HG02678 (cell line): ENCODE results near the gene MRRF.
"Not testable (repeated sequence)": the region's sequence is repeated elsewhere in the genome, so short reads cannot be mapped to it uniquely, and the experiment has no call there.

Source experiments
- ATAC-seq: cut with Tn5 transposase; IDR thresholded peaks from one replicate; pipeline ENCODE4 v1.9.1; 2021; ENCODE audit warnings: mild to moderate bottlenecking, moderate library complexity; ENCODE audit not compliant: unreplicated experiment

MRRF gene

GRCh38 chr9:122268041-122268814 lies 3.5 kb downstream of the MRRF start:
- ATAC-seq, result no peak

DNA sequence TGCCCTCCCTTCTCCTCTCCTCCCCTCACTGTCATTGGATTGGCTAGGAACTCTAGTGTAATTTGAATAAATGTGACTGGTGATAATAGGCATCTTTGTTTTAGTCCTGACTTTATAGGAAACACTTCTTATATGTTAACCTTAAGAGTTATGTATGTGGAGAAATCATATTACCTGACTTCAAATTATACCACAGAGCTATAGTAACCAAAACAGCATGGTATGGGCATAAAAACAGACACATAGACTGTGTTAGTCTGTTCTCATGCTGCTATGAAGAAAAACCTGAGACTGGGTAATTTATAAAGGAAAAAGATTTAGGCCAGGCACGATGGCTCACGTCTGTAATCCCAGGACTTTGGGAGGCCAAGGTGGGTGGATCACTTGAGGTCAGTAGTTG lies 9.4 kb downstream of the MRRF start:
- no peak for ATAC-seq

GRCh38 chr9:122276096-122276495 lies 11.4 kb downstream of the MRRF start:
- ATAC-seq, result no peak

DNA sequence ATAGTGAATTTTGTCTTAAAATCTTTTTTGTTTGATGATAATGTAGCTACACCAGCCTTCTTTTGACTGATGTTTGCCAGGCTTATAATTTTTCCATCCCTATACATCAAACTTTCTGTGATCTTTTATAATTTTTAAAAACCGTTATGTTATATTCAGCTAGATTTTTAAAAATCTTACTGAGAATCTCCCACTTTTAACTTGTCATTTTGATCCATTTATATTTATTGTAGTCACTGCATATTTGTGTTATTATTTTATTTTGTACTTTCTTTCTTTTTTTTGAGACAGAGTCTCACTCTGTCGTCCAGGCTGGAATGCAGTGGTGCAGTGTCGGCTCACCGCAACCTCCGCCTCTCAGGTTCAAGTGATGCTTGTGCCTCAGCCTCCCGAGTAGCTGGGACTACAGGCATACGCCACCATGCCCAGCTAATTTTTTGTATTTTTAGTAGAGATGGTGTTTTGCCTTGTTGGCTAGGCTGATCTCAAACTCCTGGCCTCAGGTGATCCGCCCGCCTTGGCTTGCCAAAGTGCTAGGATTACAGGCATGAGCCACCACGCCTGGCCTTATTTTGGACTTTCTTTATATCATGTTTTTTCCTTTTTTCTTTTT lies 12.7 kb downstream of the MRRF start:
- no peak for ATAC-seq

GRCh38 chr9:122281368-122281767 lies 16.7 kb downstream of the MRRF start:
- no peak for ATAC-seq

DNA sequence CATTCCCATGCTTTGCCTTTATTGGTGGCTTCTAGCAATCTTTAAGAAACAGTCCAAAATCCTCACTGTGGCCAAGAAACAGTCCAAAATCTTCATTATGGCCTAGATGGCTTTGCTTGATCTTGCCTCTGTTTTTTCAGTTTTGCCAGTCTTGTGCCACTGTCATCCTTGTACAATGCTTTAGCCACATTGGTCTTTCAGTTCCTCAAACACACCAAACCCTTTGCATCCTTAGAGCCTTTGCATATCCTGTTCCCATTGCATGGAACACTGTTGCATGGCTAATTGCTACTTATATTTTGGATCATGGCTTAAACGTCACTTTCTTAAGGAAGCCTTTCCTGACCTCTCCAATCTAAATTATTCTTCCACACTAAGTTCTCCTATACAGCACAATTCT lies 22.1 kb downstream of the MRRF start:
- ATAC-seq, result peak; percentile 62

- no peak for ATAC-seq
Observed at GRCh38 chr9:122287214-122287720, 22.6 kb downstream of the MRRF start.

- ATAC-seq, result no peak
Observed at GRCh38 chr9:122291458-122291857, 26.8 kb downstream of the MRRF start.

GRCh38 chr9:122294531-122294930 lies 29.8 kb downstream of the MRRF start:
- no peak for ATAC-seq

DNA sequence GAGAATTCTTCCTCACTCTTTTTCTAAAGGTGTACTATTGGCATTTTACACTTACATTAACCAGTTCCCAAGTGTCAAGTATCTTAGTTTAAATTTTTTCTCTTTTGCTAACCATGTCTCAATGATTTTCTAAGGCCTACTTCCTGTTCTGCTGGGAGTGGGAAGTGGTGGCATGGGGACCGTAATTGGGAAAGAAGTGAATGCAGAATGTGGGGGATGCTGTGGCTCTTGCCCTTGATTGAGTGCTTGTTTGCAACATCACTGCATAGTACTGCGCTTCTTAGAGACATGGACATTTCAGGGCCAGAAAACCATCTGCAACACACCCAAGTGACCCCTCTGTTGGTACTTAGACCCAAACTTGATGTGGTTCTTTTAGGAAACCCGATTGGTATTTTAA lies 32.8 kb downstream of the MRRF start:
- no peak for ATAC-seq

DNA sequence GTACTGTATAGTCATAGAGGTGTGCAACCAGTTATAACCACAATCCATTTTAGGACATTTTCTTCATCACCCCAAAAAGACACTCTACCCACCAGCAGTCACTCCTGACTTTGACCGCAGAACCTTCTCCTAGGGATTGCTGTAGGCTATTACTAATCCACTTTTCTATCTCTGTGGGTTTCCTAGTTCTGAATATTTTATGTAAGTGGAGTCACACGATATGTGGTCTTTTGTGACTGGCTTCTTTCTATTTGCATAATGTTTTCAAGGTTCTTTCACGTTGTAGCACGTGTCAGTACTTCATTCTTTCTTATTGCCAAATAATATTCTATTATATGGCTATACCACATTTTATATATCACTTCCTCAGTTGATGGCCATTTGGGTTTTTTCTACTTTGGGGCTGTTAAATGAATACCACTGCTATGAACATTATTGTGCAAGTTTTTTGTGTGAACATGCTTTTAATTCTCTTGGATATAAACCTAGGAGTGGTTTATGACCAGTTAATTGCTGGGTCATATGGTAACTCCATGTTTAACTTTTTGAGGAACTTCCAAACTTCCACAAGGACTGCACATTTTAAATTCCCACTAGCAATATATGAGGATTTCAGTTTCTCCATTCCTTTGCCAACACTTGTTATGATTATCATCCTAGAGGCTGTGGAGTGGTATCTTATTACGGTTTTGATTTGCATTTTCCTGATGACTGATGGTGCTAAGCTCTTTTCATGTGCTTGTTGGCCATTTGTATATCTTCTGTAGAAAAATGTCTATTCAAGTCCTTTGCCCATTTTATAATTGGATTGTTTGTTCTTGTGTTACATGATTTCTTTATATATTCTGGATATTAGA lies 37.8 kb downstream of the MRRF start:
- ATAC-seq, result no peak

DNA sequence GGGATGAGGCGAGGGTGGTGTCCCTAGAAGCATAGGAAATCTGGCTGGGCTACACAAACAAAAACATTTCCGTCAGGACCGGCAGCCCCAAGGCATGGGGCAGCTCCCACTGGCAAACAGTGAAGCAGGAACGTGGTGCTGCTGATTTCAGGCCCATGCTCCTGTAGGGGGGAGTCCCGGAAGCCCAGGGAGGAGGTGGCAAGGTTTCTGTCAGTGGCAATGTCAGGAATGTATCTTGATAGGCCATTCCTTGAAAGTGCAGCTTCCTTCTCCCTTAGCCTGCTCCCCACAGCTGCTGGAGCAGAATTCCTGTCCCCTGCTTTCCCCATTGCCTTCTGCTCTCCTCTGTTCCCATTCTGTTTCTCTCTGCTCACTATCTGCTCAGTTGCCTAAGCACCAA lies 42.4 kb downstream of the MRRF start:
- ATAC-seq, result no peak

DNA sequence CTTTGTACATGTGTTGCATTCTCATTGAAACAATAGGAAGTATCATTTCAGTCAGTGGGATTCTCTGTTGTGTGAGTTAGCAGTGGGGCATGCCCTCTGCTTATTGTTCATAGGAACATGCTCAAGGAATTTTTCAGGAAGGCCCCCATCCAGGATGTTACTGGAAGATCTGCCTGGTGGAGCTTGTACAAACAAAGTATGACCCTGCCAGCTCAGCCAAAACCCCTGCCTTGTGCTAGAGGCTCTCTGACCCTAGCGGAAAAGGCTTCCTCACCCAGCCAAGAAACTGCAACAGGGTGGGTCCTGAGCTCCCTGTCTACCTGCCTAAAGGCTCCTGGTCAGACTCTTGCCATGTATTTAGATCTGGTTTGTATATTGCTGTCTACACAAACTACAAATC lies 43.2 kb downstream of the MRRF start:
- ATAC-seq, result no peak

- ATAC-seq, result no peak
Observed at GRCh38 chr9:122309861-122310260, 45.2 kb downstream of the MRRF start.

- no peak for ATAC-seq
Observed at GRCh38 chr9:122314165-122314564, 49.5 kb downstream of the MRRF start.

DNA sequence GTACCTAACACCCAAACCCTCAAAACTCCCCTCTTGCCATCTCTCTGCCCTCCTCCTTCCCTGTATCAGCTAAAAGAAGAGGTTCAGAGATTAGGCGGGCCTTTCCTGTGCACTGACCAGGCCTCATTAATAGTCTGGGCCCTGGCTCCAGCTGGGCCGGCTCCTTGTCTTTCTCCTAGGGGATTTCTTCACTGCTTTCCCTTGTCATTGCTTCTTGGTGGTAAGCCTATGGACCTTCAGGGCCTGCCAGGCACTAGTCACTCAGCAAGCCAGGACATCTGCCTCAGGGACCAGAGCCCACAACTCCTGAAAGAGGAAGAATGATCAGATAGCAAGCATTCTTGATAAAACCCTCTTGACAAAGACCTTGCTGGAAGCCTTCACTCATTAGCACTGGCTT lies 50.9 kb downstream of the MRRF start:
- ATAC-seq, result no peak

GRCh38 chr9:122318284-122318683 lies 53.6 kb downstream of the MRRF start:
- no peak for ATAC-seq

DNA sequence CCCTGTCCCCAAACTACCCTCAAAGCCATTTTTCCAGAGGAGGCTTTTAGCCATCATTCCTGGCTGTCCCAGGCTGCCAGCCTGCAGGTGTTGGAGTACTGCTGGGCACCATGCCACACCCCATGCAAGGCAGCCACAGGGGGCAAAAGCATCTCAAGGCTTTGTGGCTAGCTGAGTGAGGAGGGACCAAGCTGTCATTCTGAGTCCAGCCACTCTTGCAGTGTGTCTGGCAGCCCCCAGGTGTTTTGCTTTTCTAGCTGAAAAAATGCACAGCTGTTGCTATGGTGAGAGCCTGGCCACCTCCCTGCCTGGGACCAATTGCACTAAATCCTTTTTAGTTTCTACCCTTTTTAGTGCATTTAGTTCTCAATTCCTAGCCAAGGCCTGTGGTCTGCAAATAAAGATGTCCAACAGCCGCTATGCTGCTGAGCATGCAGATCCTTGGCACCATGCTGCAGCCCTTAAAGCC lies 55.8 kb downstream of the MRRF start:
- ATAC-seq, result no peak

GRCh38 chr9:122322553-122322952 lies 57.9 kb downstream of the MRRF start:
- ATAC-seq, result no peak

GRCh38 chr9:122324665-122325064 lies 60.0 kb downstream of the MRRF start:
- not testable (repeated sequence) for ATAC-seq

DNA sequence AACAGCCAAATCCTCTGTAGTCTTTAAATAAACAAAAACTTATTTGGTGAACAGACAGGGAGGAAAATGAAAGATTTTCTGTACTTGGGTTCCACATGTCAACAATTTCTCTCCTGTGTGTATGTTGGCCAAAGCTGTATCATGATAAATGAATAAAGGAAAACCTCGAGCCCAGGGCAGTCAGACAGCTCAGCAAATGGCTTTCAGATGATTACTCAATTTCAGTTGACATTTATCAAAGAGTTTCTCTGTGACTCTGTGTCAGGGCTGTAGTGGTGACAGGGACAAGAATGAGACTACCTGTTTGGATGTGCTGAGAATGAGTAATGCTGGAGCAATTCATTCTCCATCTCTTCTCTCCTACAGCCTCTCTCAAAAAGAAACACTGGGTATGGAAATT lies 60.4 kb downstream of the MRRF start:
- ATAC-seq, result no peak
